Adrenal gland (tissue), 5 donors: ENCODE data around the gene CSAG2.
"Not testable (repeated sequence)": the region's sequence is repeated elsewhere in the genome, so short reads cannot be mapped to it uniquely, and the experiment has no call there.

ENCODE experiments used
- POLR2A ChIP-seq, 2 donors: fragments of 450-650 bp; IDR thresholded peaks; one replicate each; pipeline ENCODE4 v1.6.1; 2017; ENCODE audit warnings: antibody characterized with exemption in 2 of 2, mild to moderate bottlenecking in 2 of 2, moderate library complexity in 1 of 2
- TF ChIP-seq, protein P1 (sequence below), 6 experiments: fragments of 450-650 bp in 4 of 6; fragments of 200-600 bp in 2 of 6; sonication (generic) in 1 of 6; IDR thresholded peaks; 1 replicate in 5 of 6; 2 replicates in 1 of 6; pipeline versions ENCODE4 v1.5.1 to v1.8.0; 2016 to 2021; ENCODE audit warnings: antibody characterized with exemption in 6 of 6, mild to moderate bottlenecking in 2 of 6, moderate library complexity in 1 of 6
- donor health status: DM: no; HTN: no; CAD: no.

- TF ChIP-seq, protein P1, sequence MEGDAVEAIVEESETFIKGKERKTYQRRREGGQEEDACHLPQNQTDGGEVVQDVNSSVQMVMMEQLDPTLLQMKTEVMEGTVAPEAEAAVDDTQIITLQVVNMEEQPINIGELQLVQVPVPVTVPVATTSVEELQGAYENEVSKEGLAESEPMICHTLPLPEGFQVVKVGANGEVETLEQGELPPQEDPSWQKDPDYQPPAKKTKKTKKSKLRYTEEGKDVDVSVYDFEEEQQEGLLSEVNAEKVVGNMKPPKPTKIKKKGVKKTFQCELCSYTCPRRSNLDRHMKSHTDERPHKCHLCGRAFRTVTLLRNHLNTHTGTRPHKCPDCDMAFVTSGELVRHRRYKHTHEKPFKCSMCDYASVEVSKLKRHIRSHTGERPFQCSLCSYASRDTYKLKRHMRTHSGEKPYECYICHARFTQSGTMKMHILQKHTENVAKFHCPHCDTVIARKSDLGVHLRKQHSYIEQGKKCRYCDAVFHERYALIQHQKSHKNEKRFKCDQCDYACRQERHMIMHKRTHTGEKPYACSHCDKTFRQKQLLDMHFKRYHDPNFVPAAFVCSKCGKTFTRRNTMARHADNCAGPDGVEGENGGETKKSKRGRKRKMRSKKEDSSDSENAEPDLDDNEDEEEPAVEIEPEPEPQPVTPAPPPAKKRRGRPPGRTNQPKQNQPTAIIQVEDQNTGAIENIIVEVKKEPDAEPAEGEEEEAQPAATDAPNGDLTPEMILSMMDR (IDR thresholded peaks at IDR 0.05): not testable (repeated sequence)
- TF ChIP-seq POLR2A (IDR thresholded peaks at IDR 0.05): not testable (repeated sequence)
These were observed 27.5 kb upstream of the CSAG2 start for GRCh38 chrX:152736528-152736927.
